GF-D8 (cell line): ENCODE results near the gene CXCL12.

Source experiments
- DNase-seq: peaks from one replicate; lab custom pipeline; 2025; lab: John Stamatoyannopoulos, UW

Gene CXCL12

GRCh38 chr10:44399659-44400451 is 15.0 kb upstream of the CXCL12 start:
- no peak for DNase-seq

DNA sequence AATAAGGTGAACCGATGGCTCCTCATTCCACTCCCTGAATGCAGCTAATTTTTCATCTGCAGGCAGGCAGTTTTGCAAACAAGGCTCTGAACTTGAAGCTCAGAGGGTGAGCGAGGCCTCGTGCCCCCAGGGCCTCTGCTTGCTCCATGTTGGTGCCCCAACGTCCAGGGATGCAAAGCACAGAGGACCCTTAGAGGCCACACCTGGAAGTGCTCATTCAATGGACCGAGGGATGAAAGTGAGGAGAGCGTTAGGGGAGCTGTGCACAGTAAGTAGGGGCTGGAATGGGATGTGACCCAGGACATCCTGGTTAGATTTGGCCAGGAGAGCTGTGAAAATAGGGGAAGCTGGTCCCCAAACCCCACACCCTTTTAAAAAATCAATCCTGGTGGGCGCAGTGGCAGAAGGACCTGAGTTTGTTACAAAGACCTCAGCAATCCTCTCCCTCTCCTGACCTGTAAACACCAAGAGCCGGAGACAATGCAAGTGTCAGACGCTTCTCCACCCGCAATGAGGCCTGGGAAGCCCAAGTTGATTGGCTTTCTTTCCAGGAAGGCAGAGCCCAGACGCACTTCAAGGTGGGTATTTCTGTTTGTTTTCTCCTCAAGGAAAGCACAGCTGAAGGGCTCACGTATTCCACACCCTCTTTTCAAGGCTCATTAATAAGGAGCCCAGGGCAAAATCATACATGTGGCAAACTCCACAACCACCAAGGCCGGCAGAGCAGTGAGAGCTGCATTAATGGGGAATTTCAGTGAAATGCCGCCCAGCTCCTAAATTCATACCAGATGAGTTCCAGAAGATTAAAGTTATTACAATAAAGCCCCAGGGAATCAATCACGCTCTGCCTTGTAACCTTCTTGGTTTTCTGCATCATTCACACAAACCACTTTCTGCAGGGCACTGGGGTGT is 14.1 kb upstream of the CXCL12 start:
- no peak for DNase-seq

- DNase-seq: no peak
These were observed 13.4 kb upstream of the CXCL12 start for GRCh38 chr10:44398271-44398670.

DNA sequence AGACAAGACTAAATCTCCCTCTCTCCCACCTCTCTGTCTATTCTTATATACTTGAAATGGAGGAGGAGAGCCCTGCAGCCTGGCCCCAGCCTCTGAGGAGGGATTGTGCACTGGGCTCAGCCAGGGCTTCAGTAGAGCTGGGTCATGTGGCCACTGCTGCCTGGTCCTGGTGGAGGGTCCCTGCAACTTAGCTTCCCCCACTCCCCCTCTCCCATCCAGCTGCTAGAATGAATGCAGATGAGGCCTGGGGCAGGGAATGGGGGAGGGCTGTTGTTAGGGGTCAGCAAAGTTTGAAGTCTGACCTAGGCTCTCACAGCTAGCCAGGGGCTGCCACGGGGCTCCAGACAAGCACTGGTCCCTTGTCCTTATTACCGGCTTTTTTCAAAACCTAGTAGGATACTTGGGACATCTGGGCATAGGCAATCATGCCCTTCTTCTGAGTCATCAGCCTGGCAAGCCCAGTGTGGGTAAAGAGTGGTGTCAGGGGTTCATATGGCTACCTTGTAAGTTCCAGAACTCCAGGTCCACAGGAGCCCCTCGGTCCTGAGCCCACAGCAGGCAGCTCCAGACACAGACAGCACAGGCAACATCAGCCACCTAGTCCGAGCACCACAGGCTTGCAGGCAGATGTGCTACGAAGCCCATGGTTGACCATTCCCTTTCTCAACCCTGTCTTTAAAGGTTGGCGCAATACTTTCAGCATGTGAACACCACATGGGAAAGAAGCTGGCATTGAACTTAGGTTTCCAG is 12.8 kb upstream of the CXCL12 start:
- DNase-seq: no peak

DNA sequence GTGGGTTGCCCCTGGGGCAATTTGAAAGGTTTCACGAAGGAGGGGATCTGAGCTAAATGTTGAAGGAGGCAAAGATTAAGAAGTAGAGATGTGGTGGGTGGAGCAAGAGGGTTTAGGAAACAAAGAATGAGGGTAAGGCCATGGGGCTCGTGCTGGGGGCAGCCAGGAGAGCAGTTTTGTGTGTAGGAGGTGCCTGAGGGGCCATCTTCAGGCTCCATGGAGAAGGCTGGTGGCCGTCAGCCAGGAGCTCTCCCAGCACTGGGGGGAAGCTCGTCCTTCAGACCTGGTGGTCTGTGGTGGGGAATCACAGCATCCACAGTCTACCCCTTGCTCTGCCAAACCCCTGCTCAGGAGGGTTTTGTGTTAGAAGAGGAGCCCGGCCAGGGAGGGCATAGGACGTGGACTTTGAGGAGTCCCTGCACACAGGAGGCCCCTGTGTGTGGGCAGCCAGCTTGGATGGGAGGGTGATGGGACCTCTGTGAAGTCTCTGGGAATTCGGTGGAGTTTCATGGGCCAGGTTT is 11.8 kb upstream of the CXCL12 start:
- no peak for DNase-seq

- DNase-seq: no peak
These were observed 11.2 kb upstream of the CXCL12 start for GRCh38 chr10:44395902-44396670.

GRCh38 chr10:44395396-44395795 is 10.5 kb upstream of the CXCL12 start:
- DNase-seq: no peak

DNA sequence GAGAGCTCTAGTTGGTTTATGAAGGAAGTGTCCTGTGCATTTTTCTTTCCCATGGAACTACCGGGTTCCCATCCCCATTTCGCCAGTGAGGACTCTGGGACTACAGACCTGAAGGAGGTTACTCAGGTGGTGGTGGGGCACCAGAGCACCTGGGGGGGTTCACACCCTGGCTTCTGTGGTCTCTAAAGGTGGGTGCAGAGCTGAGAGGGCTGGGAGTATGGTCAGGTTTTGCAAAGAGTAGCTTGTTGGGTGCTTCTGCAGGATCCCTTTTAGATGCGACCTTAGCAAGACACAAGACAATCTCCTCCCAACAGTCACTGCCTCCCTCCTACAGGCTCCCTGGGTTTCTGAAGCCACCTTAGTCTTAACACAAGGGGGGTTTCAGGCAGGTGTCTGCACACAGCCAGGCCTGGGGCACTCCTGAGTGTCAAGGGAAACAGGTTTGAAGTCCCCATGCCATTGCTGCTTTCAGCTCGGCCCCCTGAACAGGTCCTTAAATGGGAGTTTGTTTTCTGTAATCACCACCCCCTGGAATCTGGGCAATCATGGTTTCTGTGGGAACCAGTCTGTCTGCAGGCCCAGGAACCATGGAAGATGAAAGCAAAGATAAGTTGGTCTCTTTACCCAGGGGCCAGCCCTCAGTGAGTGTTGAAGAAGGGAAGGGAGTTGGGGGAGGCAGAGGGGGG is 9.9 kb upstream of the CXCL12 start:
- DNase-seq: no peak

DNA sequence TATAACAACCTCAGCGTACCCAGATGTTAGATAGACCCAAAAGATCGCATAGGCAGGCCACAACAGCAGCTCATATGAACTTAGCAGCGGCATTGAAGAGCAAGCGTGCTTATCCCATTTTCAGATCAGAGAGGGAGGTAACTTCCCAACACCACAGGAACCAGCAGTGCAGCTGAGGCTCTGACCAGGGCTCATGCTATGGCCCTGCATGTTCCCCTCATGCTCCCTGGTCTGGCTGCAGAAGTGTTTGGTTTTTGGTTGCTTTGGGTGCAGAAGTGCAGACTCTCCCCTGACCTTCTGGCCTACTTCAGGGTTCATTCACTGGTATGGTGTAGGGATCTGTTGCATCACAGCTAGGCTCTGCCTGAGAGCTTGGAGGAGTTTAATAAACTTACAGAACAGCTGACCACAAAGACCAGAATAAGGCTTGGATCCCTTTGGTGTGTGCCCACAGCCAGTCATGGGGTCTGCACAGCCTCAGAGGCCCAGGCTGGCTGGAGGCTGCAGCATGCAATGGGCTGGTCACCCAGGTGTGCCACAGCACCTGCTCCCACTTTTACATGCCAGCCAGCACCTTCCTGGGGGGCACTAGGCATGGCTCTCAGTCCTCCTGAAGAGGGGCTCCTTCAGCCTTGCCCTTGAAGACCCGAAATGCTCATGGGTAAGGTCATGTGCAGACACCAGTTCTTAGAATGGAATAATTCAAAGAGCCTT is 9.1 kb upstream of the CXCL12 start:
- DNase-seq: no peak

- no peak for DNase-seq
These were observed 8.2 kb upstream of the CXCL12 start for GRCh38 chr10:44393051-44393630.

GRCh38 chr10:44392420-44392819 is 7.5 kb upstream of the CXCL12 start:
- no peak for DNase-seq

GRCh38 chr10:44391981-44392380 is 7.1 kb upstream of the CXCL12 start:
- no peak for DNase-seq

DNA sequence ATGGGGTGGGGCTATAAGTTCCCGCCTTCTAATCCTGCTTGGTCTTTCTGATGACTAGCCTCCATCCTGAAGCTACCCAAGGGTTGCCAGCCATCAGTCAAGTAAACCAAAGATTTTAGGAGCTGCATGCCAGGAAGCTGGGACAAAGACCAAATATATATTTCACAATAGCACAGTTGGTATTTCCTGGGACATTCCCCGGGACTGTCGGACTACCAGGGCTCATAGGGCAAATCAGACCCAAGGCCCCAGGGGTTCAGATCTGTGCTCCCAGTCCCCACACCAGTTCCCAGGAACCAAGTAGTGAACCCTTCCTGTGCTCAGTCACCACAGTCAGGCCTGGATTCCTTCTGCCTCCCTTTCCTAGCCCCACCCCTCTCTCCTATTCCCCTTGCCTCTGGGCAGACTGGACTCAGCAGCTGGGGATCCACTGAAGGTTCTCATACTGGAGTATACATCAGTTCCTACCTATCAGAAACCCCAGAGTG is 5.7 kb upstream of the CXCL12 start:
- DNase-seq: no peak

DNA sequence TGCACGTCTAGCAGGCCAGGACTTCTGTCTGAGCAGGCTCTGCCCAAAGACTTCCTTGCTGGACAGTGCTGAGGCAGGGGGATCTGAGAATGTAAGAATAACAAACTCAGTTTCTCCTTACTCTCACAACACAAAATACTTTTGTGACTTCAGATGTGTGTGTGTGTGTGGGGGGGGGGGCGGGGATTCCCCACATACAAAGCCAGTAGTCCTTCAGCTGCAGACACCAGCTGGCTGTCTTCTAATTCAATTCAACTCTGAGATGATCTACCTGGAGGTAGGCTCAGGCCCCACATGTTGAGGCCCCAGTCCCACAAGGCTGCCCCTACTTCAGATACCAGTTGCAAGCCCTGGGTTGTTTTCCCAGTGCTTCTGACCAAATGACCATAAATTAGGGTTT is 4.7 kb upstream of the CXCL12 start:
- DNase-seq: no peak

DNA sequence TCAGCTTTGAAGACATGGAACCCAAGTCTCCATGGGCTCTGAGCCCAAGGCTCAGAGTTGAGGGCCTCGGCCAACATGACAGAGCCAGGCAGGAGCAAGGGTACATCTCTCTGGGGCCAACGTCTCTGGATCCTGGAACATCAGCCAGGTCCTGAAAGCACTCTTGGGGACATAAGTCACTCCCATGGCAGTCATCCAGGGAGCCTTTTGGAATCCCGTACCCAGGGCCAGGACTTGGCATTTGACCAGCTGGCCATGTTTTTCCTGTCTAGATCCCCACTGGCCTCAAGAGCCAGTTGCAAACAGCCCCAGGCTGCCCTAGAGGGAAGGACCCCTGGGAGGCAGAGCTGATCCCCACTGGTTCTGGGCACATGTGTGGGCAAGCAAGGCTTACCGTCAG is 4.3 kb upstream of the CXCL12 start:
- no peak for DNase-seq

DNA sequence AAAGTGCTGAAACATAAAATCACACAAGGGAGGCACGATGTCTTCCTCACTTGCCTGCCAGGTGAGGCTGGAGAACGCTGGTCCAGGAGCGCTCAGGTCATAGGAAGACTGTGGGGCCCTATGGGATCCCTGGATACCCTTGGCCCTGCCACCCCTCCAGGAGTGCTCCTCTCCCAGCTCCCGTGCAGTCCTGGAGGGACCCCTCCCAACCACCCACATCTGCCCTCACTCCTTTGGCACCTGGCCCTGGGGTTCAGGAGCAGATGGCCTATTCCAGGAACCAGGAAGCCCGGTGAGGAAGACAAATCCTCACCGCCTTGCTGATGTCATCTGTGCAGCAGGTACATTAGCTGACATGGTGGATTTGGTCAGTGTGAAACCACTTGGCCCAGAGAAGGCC is 3.7 kb upstream of the CXCL12 start:
- DNase-seq: no peak

DNA sequence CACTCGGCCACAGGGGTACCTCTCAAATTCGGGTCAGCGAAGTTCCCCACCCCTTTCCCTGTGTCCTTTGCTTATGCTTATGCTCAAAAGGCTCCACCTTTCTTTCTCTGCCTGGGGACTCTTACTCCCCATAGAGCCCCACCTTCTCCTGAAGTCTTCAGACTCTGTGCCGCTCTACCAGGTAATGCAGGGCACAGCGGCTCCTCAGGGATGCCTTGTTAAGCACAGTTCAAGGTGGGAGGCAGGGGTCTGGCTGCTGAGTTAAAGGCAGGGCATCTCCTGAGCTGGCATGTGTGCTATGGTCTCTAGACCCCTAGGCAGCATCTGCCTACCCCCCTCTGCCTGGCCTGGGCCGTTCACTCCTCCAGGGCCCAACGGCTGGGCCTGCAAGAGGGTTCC is 3.0 kb upstream of the CXCL12 start:
- DNase-seq: no peak

DNA sequence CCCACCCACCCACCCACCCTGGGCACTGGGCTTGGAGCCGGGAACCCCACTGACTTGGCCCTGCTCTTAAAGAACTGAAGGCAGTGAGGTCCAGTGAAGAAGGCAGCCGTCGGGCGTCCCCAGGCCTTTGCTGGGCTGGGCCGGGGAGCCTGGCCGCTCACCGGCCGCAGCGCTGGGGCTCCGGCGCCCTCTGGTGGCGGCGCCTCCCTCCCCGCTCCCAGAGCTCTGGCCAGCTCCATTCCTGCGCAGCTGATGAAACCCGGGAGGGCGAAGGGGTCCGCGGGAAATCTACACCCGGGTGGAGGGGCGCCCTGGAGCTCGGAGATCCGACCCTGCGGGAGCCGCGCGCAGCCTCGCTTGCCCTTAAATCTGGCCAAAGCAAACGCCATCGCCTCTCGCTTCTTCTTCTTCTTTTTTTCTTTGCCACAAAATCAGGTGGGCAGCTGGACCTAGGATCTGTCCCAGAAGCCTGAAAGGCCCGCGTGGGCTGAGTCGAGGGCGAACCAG is 1.7 kb upstream of the CXCL12 start:
- no peak for DNase-seq

DNA sequence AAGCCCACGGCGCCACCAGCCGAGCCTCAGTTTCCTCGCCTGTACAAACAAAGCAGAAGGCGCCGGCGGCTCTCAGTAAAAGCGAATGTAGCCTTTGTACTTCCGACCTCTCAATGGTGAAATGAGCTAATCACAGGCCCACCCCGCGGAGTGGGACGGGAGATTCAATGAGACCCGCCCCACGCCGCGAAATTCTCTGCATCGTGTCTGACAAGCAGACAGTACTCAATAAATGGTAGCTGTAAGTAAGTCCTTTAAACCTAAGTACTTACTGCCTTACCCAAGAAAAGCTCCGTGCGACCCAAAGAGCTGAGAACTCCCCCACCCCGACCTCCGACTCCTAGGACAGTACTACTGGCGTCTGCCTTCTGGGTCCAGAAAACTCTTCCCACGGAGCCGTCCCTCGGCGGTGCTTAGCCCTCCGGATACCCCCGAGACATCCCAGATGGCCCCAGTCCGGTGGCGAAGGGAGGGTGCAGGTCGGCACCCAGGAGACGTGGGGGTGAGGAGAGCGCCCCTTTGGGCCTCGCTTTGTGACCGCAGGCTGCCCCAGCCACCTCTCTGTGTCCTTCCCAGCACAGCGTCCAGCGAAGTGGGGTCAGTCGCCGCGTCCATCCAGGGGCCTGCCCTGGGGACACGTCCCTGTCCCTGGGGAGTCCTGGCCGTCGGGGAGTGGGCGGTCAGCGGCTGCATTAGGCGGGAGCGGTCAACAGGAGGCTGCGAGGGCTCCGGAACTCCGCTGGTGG is 972 bp upstream of the CXCL12 start:
- no peak for DNase-seq
